Measurements from ENCODE around the gene TCF7L2.

DNA sequence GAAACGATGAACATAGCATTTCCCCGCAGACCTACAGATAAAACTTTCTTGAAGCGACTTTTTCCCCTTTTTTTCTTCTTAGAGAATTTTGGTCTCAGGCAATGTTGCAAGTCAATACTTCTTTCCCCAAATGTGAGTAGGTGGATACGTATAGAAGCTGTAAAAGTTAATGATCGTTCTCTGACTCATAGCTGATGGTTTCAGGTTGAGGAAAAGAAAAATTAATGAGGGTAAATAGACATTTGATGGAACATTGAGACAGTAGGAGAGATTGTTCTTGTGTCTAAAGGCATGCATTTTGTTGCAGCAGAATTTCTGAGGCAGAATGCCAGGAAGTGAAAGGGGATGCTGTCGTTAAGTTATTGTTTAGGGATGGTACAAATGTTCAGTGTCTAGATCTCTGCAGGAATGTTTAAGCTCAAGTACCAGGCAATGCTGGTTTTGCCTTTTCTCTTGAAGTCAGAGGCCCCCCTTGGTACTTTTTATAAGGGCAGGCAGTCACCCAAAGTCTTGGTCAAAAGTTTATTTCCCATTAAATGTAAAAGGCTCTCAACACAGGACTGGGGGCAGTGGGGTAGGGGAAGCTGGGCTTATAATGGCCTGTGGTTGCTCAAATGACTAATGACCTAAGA is 9.3 kb downstream of the TCF7L2 start:
- TF ChIP-seq, protein P1, sequence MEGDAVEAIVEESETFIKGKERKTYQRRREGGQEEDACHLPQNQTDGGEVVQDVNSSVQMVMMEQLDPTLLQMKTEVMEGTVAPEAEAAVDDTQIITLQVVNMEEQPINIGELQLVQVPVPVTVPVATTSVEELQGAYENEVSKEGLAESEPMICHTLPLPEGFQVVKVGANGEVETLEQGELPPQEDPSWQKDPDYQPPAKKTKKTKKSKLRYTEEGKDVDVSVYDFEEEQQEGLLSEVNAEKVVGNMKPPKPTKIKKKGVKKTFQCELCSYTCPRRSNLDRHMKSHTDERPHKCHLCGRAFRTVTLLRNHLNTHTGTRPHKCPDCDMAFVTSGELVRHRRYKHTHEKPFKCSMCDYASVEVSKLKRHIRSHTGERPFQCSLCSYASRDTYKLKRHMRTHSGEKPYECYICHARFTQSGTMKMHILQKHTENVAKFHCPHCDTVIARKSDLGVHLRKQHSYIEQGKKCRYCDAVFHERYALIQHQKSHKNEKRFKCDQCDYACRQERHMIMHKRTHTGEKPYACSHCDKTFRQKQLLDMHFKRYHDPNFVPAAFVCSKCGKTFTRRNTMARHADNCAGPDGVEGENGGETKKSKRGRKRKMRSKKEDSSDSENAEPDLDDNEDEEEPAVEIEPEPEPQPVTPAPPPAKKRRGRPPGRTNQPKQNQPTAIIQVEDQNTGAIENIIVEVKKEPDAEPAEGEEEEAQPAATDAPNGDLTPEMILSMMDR (IDR thresholded peaks at IDR 0.05): no peak
- no peak for TF ChIP-seq POLR2A (IDR thresholded peaks at IDR 0.05)
